Thoracic aorta (tissue), 2 donors: Measurements from ENCODE around the gene ANO10. TPM values are rescaled to one million over a fixed set of nuclear protein-coding genes. Genes with fewer than 3 reads are reported as not detected.
A peak's percentile ranks its signal among the peaks of the same experiment; 100 is the strongest.

Experiments
- ATAC-seq: fragments of 150-250 bp; one replicate; pipeline ENCODE4 v1.8.0; 2017; ENCODE audit warnings: low read depth; ENCODE audit not compliant: insufficient number of reproducible peaks, low FRiP score
- DNase-seq: peaks from one replicate; pipeline ENCODE4 v3.0.0-alpha.2; 2020; ENCODE audit warnings: low spot score
- H3K27ac ChIP-seq, 2 donors: fragments of 200-600 bp; sonication (generic); 1 replicate in 1 of 2; 2 replicates in 1 of 2; pipeline ENCODE4 v1.5.1; 2016; ENCODE audit warnings: mild to moderate bottlenecking in 2 of 2, moderate library complexity in 2 of 2
- H3K27me3 ChIP-seq: fragments of 200-600 bp; sonication (generic); replicated peaks from 2 replicates; pipeline ENCODE4 v1.6.0; 2016; ENCODE audit warnings: mild to moderate bottlenecking; ENCODE audit not compliant: insufficient read depth
- H3K36me3 ChIP-seq: fragments of 200-600 bp; sonication (generic); one replicate; pipeline ENCODE4 v1.5.1; 2016
- H3K4me1 ChIP-seq, 2 donors: fragments of 200-600 bp; sonication (generic); 1 replicate in 1 of 2; 2 replicates in 1 of 2; pipeline versions ENCODE4 v1.5.1 to v1.6.0; 2016; ENCODE audit warnings: low read depth in 2 of 2, mild to moderate bottlenecking in 1 of 2; ENCODE audit not compliant: control insufficient read depth in 1 of 2
- H3K4me3 ChIP-seq: fragments of 200-600 bp; sonication (generic); 2 replicates; pipeline ENCODE4 v1.5.1; 2016; ENCODE audit warnings: mild to moderate bottlenecking
- H3K9me3 ChIP-seq: fragments of 200-600 bp; sonication (generic); 2 replicates; pipeline ENCODE4 v1.5.1; 2016
- total RNA-seq, 2 donors: library from RNA; depleted of rRNA; stranded (reverse); fragments of >200 nt; gene quantifications; one replicate each; pipeline versions ENCODE4 v1.1.0 to v1.2.3, GENCODE V29; 2016
- TF ChIP-seq, protein P1 (sequence below): fragments of 200-600 bp; sonication (generic); IDR thresholded peaks from one replicate; pipeline ENCODE4 v1.5.1; 2019; ENCODE audit warnings: antibody characterized with exemption

ANO10 gene
- total RNA-seq, 2 donors from 2014 or later: 22.4 to 23.2 TPM

DNA sequence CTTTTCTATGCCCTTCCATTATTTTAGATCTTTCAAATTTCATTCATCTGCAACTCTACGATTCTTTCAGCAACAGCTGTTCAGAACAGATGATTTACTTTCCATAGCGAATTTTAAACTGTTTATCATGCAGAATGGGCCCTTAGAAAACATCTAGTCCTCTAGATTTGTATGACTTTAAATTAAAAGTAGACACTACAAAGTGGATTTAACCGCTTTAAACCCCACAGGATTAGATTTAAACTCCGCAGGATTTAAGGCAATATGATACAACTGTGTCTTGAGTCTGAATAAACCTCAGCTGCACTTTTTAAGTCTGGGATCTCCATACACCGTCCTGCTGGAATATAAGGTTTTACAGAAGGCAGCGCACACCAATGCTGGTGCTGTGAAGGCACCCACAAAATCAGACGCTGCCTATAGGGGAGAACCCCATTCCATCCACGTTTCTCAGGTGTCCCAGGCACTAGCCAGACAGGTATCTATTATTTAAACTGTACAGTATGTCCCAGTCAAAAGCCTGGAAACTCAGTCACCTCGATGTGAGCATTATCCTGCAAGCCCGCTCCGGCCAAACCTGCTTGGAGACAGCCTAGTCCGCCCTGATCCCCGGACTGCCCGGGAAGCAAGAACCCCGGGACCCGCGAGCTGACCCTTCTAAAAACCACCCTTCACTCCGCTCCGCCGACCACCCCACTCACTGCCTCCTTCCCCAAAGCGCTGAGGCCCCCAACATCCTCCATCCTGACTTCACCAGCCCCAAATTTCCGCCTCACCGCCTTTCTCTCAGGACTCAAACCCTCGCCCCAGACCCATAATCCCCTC, 768 bp downstream of the ANO10 start:
- TF ChIP-seq, protein P1, sequence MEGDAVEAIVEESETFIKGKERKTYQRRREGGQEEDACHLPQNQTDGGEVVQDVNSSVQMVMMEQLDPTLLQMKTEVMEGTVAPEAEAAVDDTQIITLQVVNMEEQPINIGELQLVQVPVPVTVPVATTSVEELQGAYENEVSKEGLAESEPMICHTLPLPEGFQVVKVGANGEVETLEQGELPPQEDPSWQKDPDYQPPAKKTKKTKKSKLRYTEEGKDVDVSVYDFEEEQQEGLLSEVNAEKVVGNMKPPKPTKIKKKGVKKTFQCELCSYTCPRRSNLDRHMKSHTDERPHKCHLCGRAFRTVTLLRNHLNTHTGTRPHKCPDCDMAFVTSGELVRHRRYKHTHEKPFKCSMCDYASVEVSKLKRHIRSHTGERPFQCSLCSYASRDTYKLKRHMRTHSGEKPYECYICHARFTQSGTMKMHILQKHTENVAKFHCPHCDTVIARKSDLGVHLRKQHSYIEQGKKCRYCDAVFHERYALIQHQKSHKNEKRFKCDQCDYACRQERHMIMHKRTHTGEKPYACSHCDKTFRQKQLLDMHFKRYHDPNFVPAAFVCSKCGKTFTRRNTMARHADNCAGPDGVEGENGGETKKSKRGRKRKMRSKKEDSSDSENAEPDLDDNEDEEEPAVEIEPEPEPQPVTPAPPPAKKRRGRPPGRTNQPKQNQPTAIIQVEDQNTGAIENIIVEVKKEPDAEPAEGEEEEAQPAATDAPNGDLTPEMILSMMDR: no peak

DNA sequence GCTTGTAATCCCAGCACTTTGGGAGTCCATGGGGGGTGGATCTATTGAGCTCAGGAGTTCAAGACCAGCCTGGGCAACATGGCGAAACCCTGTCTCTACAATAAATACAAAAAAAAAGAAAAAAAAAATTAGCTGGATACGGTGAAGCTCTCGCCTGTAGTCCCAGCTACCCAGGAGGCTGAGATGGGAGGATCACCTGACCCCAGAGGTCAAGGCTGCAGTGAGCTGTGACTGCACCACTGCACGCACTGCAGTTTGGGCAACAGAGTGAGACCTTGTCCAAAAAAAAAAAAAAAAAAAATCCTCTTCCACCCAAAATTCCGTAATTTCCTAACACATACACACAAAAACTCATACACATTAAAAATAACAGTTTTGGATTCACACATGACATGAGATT, 2.2 kb downstream of the ANO10 start:
- Histone ChIP-seq H3K27ac (no peak overlapping the region), H3K4me3 (no peak overlapping the region), H3K9me3 (no peaks in the 10 kb centered on the region), H3K36me3 (no peaks in the 10 kb centered on the region), H3K27me3 (no peaks in the 10 kb centered on the region), H3K4me1 (peaks cover 0 to 18% of the 10 kb centered on the region in 2 donors)
- ATAC-seq (no peak), DNase-seq (no peak)
- TF ChIP-seq, protein P1: no peak

More for the DNA sequence above, 768 bp downstream of the ANO10 start:
- H3K4me1 ChIP-seq: peaks cover 0 to 18% of the 10 kb centered on the region in 2 donors
- H3K36me3 ChIP-seq: no peaks in the 10 kb centered on the region
- H3K27ac ChIP-seq: peak overlapping the region; percentile 73 to 82
- no peak for DNase-seq
- H3K27me3 ChIP-seq: no peaks in the 10 kb centered on the region
- peak overlapping the region; percentile 90 for H3K4me3 ChIP-seq
- H3K9me3 ChIP-seq: no peaks in the 10 kb centered on the region
- peak; percentile 26 for ATAC-seq

DNA sequence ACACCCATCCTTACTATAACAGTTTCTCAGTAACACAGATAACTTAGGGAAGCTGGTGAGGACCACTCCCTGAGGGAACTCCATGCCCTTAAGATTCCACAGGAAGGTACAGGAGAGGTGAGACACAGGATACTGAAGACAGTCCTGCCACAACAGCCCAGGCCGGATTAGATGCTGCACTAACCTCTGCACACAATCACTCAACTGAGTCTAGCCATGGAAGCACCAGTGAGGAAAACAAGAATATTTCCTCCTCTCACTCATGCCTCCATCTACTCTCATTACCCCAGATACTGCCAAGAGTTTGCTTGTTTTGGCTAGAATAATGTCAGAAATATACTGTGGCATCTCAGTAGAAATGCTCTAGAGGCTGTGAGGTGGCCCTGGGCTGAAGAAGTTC, 3.7 kb downstream of the ANO10 start:
- Histone ChIP-seq H3K27ac (no peak overlapping the region), H3K9me3 (no peaks in the 10 kb centered on the region), H3K36me3 (no peaks in the 10 kb centered on the region), H3K4me1 (peaks cover 0 to 18% of the 10 kb centered on the region in 2 donors), H3K27me3 (no peaks in the 10 kb centered on the region), H3K4me3 (no peak overlapping the region)
- no peak for ATAC-seq
- TF ChIP-seq, protein P1: no peak
- DNase-seq: no peak

DNA sequence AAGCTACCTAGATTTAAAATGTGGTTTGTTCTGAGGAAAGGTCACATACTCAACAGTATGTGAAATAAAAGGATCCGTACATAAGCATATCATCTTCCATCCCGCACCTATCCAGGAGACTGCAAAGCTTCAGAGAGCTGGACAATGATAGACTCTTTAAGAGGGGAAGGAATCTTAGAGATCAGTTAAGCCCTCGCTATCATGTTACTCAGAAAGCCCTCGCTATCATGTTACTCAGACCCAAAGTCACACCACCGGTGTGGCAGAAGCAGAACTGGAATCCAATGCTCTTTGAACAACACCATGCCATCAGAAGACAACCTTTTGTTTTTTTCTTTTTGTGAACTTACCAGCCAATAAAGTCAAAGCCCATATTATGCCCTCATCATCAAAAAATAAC, 5.8 kb downstream of the ANO10 start:
- no peak overlapping the region for H3K4me3 ChIP-seq
- H3K36me3 ChIP-seq: no peaks in the 10 kb centered on the region
- no peak for ATAC-seq

DNA sequence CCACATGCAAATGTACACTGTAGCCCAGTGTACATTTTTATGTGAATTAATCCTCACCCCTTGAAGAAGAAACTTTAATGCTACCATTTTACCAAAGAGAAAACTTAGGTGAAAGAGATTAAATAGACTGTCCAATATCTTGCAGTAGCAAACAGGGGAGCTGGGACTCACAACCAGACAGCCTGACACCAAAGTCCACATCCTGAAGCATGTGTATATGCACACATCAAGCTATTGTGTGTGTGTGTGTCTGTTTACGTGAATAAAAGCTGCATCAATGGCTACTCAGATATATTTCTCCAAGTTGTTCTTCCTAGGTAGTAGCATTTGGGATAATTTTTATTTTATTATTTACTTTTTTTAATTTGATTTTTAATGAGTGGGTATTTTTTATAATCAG, 6.7 kb downstream of the ANO10 start:
- DNase-seq: no peak
- Histone ChIP-seq H3K36me3 (no peaks in the 10 kb centered on the region), H3K9me3 (no peaks in the 10 kb centered on the region), H3K27me3 (no peaks in the 10 kb centered on the region), H3K27ac (no peak overlapping the region), H3K4me3 (no peak overlapping the region), H3K4me1 (peaks cover 0 to 3% of the 10 kb centered on the region in 2 donors)
- TF ChIP-seq, protein P1: no peak
- no peak for ATAC-seq

More for the DNA sequence above, 5.8 kb downstream of the ANO10 start:
- Histone ChIP-seq H3K9me3 (no peaks in the 10 kb centered on the region), H3K27me3 (no peaks in the 10 kb centered on the region), H3K27ac (no peak overlapping the region), H3K4me1 (peaks cover 0 to 12% of the 10 kb centered on the region in 2 donors)
- TF ChIP-seq, protein P1: no peak
- DNase-seq: no peak
